GM18867 (cell line): Measurements from ENCODE around the gene GLCE.

Source experiments
- ATAC-seq: cut with Tn5 transposase; IDR thresholded peaks from one replicate; pipeline ENCODE4 v1.9.1; 2021; ENCODE audit warnings: mild to moderate bottlenecking, moderate library complexity; ENCODE audit not compliant: unreplicated experiment

GLCE gene

DNA sequence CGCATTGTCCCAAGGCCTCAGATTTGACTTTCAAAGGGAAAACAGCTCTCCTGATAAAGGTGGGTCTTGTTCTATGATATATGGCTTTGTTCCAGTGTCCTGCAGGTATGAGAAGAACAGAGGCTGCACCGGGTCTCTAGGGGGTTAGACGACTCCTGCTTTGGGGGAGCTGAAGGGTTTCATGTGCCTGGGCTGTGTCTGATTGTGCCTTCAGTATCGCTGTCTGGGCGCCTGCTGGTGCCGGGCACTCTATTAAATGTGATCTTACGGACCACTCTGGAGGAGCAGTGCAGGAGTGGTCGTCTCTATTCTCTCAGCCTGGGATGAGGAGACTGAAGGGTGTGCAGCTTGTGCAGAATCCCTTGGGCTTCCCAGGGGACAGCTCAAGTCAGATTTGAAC lies 154.3 kb downstream of the GLCE start:
- ATAC-seq = no peak

DNA sequence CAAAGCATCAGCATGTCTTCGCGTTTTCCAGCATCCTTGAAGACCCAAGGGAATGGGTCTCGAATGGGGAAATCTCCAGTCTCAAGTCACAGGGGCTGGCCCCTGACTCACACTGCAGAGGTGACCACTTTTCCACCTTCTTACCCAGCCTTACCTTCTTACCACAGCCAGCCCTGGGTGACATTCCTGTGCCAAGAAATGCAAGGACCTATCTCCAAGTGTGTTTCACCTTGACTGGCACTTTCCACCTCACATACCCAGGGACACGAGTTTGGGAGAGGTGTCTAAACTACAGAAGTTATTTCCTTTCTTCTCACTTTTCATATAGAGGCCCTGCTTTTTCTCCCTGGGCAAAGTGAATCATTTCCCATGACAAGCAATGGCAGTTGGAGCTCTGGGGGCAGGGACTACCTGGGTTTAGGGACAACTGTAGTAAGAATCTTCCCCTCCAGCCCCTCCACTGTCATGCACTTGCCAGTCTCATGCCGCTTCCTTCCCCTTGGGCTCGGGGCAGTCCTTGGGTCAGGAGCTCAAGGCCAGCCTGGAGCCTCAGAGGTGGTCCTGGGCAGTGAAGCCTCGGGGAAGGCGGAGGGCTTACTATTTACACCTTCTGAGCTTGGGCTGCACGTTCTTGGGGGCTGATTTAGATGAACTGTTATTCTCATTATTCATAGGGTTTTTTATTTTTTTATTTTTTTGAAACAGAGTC lies 155.1 kb downstream of the GLCE start:
- ATAC-seq = no peak

DNA sequence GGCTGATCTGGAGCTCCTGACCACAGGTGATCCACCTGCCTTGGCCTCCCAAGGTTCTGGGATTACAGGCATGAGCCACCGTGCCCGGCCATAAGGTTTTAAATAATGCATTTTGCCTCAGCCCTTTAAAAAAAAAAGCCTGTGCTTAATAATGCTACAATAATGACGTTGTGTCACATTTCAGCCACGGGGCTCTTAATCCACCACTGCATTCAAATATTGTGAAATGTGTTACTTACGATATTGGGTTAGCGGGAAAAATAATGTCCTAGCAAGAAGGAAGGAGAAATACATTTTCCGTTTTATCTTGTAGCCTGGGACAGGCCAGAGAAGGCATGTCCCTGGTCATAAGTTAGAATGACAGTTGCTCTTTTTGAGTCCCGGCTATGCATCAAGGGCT lies 155.9 kb downstream of the GLCE start:
- no peak for ATAC-seq

DNA sequence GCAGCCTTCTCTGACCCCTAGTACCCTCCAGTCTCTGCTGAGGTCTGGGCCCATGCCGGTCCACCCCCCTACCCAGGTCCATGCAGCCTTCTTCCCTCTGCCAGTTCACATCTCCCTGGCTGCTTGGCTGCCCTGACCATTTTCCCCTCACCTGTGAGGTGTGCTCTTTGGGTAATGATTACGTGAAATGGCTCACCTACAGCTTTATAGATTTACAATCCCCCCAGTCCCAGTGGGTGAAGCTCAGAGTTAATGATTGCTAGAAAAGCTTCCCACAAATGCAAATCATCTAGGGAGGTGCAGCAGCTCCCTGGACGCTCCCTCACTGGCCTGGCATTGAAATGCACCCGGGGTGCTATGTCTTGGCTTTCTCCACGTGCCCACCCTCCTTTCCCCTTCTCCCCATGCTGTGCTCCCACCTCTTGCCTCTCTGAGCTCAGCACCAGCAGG lies 157.0 kb downstream of the GLCE start:
- ATAC-seq = no peak

DNA sequence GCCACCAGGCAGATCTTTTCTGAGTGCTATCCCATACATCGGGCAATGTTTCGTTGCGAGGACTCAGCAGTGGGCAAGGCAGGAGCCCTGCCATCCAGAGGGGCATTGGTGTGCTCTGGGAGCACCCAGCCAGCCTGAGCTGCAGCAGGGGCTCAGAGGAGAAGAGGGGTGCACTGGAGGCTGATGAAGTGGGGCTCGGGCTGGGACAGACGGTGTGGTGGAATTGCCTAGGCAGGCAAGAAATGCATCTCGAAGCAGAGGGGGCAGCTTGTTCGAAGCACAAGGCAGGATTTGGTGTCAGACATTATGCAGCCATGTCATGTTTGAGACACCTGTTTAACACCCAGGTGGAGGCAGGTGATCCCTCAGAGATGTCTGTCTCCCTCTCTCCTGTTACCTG lies 157.6 kb downstream of the GLCE start:
- no peak for ATAC-seq

DNA sequence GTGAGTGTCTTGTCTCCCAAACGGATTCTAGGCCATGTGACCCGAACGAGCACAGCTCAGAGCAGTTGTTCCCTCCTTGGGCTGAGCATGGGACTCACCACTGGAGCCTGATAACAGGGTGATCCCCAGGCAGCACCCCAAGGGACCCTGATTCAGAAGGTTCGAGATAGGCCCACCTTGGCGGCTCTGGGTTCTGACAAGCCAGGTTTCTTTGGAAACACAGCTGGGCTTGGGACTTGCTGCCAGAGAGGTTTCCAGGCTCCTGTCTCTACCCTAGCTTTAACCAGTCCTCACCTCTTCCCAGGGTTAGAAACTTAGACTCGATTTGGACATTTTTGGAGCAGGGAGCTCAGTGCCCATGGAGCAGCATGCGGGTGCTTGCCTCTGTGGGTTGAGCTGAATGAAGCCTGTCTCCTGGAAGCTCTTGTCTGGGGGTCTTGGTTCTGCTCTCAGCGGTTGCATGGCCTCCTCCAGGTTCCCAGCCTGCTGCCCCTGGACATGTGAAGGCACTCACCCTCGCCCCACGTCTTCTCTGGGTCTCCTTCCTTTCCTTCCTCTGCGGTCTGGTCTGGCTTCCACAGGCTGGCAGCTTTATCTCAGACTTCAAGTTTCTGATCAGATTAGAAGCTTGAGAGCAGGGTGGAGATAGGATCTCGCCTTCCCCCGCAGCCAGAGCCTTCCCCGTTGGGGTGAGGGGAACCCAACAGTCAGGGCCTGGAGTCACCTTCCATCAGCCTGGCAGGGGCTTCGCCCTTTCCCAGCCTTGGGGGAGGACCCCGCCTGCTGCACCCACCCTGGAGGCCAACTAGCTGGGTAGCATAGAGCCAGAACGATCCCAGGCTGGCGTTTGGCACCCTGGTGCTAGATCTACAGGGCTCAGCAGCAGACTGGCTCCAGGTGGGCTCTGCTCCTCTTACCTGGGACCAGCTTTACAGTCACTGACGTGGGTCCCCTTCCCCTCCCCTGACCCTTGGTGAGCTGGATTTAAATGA lies 159.2 kb downstream of the GLCE start:
- no peak for ATAC-seq

DNA sequence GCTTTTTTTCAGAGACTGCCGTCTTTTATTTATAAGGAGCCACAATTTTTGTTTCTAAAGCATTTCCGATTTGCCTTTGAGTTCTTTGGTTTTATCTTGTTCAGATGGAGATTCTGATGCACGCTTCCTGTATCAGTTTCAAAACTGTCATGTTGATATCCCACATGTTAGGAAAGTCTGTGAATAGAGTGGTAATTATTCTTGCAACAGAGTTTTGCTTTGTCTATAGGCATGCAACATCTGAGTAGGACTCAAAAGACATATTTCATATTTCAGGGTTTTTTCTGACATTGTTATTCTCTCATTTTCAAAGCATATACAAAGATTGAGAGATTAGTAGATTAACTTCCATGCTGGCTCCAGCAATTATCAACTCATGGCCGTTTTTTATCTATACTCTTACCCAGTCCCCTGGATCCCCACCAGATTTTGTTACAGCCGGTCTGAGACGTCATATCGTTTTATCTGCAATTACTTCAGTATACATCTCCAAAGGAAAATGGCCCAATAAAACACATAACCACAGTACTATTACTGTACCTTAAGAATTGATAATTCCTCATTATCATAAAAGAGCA lies 160.6 kb downstream of the GLCE start:
- no peak for ATAC-seq
